GM12801 (cell line): ENCODE measurements around the gene MMP11.

Experiments used
- TF ChIP-seq, protein P1 (sequence below): IDR thresholded peaks from one replicate; pipeline ENCODE4 v1.5.1; 2011; ENCODE audit warnings: control low read depth; ENCODE audit not compliant: insufficient read length; ENCODE audit errors: extremely low read depth

MMP11 gene

GRCh38 chr22:23763579-23763945, 9.1 kb upstream of the MMP11 start:
- TF ChIP-seq, protein P1, sequence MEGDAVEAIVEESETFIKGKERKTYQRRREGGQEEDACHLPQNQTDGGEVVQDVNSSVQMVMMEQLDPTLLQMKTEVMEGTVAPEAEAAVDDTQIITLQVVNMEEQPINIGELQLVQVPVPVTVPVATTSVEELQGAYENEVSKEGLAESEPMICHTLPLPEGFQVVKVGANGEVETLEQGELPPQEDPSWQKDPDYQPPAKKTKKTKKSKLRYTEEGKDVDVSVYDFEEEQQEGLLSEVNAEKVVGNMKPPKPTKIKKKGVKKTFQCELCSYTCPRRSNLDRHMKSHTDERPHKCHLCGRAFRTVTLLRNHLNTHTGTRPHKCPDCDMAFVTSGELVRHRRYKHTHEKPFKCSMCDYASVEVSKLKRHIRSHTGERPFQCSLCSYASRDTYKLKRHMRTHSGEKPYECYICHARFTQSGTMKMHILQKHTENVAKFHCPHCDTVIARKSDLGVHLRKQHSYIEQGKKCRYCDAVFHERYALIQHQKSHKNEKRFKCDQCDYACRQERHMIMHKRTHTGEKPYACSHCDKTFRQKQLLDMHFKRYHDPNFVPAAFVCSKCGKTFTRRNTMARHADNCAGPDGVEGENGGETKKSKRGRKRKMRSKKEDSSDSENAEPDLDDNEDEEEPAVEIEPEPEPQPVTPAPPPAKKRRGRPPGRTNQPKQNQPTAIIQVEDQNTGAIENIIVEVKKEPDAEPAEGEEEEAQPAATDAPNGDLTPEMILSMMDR, result no peak

- TF ChIP-seq, protein P1, result no peak
These were observed 8.7 kb upstream of the MMP11 start for GRCh38 chr22:23763954-23764353.

DNA sequence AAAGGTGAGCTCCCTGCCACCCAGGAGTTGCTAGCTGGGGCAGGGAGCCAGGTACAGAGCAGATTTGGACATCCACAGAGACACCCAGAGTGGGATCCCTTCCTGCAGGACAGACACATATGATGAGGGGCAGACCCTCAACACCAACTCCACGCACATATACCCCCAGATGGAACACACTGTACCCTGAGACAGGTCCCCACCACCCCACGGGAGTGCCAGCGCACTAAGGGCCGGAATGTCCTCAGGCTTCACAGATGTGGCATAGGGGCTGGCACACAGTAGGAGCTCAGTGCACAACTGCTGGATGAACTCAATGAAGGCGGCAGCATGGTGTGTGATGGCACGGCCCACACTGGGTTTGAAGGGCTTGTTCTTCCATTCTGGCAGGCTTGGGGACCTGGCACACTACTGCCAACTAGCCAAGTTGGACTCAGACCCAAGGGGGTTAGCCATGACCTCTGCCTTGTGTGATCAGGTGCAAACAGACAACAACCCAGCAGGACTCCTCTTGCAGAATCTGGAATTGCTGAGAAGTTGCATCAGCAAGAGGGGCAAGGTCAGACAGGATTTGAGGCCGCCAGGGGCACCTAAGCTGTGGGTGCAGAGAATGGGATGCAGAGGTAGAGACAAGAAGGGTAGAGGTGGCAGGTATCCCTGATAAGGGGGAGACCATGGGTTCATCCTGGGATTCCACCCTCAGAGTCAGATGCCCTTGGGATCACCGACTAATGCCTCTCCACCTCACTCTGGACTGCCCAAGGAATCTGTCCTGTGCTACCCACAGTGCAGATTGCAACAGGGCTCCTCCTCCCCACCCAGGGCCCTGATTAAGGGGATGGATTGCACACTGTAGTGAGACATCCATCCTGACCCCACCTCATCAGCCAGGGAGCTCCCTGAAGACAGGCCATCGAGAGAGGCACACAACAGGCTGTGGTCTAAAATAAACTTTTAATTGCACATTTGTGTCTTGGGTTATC, 7.5 kb upstream of the MMP11 start:
- TF ChIP-seq, protein P1, result no peak

DNA sequence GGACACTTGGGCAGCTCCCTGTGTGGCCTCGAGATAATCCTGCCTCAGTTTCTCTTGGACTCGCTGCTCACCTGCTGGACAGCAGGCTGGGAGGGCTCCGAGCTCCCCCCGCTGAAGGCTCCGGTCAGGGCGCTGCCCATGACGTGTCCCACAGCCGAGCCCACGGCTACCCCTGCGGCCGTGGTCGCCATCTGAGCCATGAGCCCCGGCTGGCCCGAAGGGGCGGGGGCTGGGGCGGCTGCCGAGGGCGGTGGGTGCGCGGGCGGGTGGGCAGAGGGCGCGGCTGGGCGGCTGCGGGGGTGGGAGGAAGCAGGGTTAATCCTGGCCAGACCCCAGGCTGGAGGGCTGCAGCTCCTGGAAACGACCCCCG, 5.4 kb upstream of the MMP11 start:
- TF ChIP-seq, protein P1, result no peak

- TF ChIP-seq, protein P1, result no peak
These were observed 4.7 kb upstream of the MMP11 start, which contains the start of gene CHCHD10 for GRCh38 chr22:23767673-23768548. CHCHD10 (minus strand) TSS chr22:23767972; CDS start chr22:23767874, 98 bp downstream.

DNA sequence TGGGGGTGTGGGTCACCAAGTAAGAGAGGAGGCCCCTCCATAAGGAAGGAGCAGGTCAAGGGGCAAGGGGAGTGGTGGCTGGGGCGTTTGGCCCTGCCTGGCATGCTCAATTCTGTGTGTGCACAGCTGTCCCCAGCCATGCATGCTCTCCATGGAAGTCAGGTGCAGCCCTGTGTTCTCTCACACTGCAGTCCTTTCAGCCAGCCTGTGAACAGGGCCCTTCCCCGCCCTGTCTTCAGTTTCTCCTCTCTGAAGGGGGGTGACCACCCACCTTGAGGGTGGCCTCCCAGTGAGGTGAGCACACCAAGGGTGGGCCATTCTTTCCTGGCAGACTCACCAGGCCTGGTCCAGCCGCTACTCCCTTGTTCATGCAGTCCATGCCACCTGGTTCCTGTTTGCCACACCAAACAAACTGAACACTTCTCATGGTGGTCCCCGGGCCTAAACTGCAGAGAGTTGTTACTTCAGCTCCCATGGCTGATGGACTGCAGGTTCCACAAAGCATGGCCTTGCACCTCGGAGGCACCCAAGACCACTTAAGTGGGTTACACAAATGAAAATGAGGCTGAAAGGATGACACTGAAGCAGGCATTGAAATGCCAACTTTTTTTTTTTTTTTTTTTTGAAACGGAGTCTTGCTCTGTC, 3.2 kb upstream of the MMP11 start:
- TF ChIP-seq, protein P1, result no peak

- TF ChIP-seq, protein P1, result no peak
These were observed 367 bp upstream of the MMP11 start for GRCh38 chr22:23772315-23772648.
